MM.1S (cell line): ENCODE measurements around the gene SCRN3.
"Not testable (repeated sequence)": the region's sequence is repeated elsewhere in the genome, so short reads cannot be mapped to it uniquely, and the experiment has no call there.

Experiments
- DNase-seq: peaks from one replicate; pipeline ENCODE4 v3.0.0-alpha.2; 2015
- H2AFZ ChIP-seq: fragments of 300-600 bp; sonication (generic); 2 replicates; pipeline ENCODE4 v1.6.0; 2016; ENCODE audit warnings: antibody characterized with exemption, low read length
- H3F3A ChIP-seq: fragments of 300-600 bp; sonication (generic); 2 replicates; pipeline ENCODE4 v1.6.1; 2016; ENCODE audit warnings: mild to moderate bottlenecking, antibody characterized with exemption, low read length, moderate library complexity, mixed read lengths; ENCODE audit not compliant: insufficient read depth
- H3K27ac ChIP-seq: fragments of 300-600 bp; sonication (generic); 2 replicates; pipeline ENCODE4 v1.5.1; 2016; ENCODE audit warnings: mild to moderate bottlenecking, low read length
- H3K27me3 ChIP-seq: fragments of 300-600 bp; sonication (generic); replicated peaks from 2 replicates; pipeline ENCODE4 v1.6.0; 2016; ENCODE audit warnings: low read length; ENCODE audit not compliant: insufficient read depth
- H3K36me3 ChIP-seq: fragments of 300-600 bp; sonication (generic); replicated peaks from 2 replicates; pipeline ENCODE4 v1.6.1; 2016; ENCODE audit warnings: mild to moderate bottlenecking, low read length, mixed read lengths; ENCODE audit not compliant: insufficient read depth
- H3K4me1 ChIP-seq: fragments of 300-600 bp; sonication (generic); 2 replicates; pipeline ENCODE4 v1.6.1; 2016; ENCODE audit warnings: low read length, mixed read lengths
- H3K4me2 ChIP-seq: fragments of 300-600 bp; sonication (generic); 2 replicates; pipeline ENCODE4 v1.6.0; 2016; ENCODE audit warnings: low read depth, low read length
- H3K4me3 ChIP-seq: fragments of 300-600 bp; sonication (generic); 2 replicates; pipeline ENCODE4 v1.5.1; 2016; ENCODE audit warnings: low read length, mixed read lengths
- H3K79me2 ChIP-seq: fragments of 300-600 bp; sonication (generic); 2 replicates; pipeline ENCODE4 v1.6.1; 2016; ENCODE audit warnings: mixed run types, low read length, mixed read lengths
- H3K9ac ChIP-seq: fragments of 300-600 bp; sonication (generic); 2 replicates; pipeline ENCODE4 v1.6.1; 2016; ENCODE audit warnings: low read length, mixed read lengths
- H3K9me2 ChIP-seq: fragments of 300-600 bp; sonication (generic); replicated peaks from 2 replicates; pipeline ENCODE4 v1.6.1; 2016; ENCODE audit warnings: mild to moderate bottlenecking, low read length, mixed read lengths; ENCODE audit not compliant: insufficient read depth
- H3K9me3 ChIP-seq: fragments of 300-600 bp; sonication (generic); replicated peaks from 2 replicates; pipeline ENCODE4 v1.6.1; 2016; ENCODE audit warnings: mild to moderate bottlenecking, low read length, mixed read lengths; ENCODE audit not compliant: insufficient read depth
- H4K20me1 ChIP-seq: fragments of 300-600 bp; sonication (generic); 2 replicates; pipeline ENCODE4 v1.6.1; 2016; ENCODE audit warnings: mild to moderate bottlenecking, low read length, moderate library complexity, mixed read lengths; ENCODE audit not compliant: insufficient read depth
- EZH2 ChIP-seq: fragments of 300-600 bp; sonication (generic); optimal IDR thresholded peaks from 2 replicates; pipeline ENCODE3; 2017; ENCODE audit warnings: low read depth, mild to moderate bottlenecking, antibody characterized with exemption, low read length, mixed read lengths
- EZH2phosphoT487 ChIP-seq: fragments of 300-600 bp; sonication (generic); IDR thresholded peaks from 2 replicates; pipeline ENCODE4 v1.6.1; 2018; ENCODE audit warnings: antibody characterized with exemption, low read length
- TF ChIP-seq, protein P1 (sequence below): fragments of 300-600 bp; sonication (generic); IDR thresholded peaks from 2 replicates; pipeline ENCODE4 v1.5.1; 2016; ENCODE audit warnings: antibody characterized with exemption, low read length, mixed read lengths

SCRN3 gene

DNA sequence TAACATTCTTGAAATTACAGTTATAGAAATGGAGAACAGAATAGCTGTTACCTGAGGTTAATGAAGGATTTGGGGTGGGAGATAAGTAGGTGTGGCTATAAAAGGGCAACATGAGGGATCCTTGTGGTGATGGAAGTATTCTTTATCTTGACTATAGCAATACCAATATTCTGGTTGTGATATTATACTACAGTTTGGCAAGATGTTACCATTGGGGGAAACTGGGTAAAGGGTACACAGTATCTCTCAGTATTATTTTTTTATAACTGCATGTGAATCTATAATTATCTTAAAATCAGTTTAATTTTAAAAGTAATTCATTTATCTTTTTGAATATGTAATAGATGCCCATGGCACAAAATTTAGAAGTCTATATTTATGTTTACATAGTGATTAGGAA is 8.1 kb downstream of the SCRN3 start:
- Histone ChIP-seq H3K4me1 (no peaks in the 10 kb centered on the region), H3K79me2 (no peaks in the 10 kb centered on the region), H3K9me2 (no peaks in the 10 kb centered on the region), H3K27ac (no peak overlapping the region), H3K9me3 (no peaks in the 10 kb centered on the region), H4K20me1 (no peaks in the 10 kb centered on the region), H3F3A (no peaks in the 10 kb centered on the region), H3K4me3 (no peak overlapping the region), H2AFZ (no peak overlapping the region), H3K9ac (no peak overlapping the region), H3K4me2 (no peak overlapping the region), H3K36me3 (no peaks in the 10 kb centered on the region), H3K27me3 (no peaks in the 10 kb centered on the region)
- no peak for DNase-seq
- TF ChIP-seq EZH2phosphoT487 (no peak), EZH2 (no peak)
- TF ChIP-seq, protein P1, sequence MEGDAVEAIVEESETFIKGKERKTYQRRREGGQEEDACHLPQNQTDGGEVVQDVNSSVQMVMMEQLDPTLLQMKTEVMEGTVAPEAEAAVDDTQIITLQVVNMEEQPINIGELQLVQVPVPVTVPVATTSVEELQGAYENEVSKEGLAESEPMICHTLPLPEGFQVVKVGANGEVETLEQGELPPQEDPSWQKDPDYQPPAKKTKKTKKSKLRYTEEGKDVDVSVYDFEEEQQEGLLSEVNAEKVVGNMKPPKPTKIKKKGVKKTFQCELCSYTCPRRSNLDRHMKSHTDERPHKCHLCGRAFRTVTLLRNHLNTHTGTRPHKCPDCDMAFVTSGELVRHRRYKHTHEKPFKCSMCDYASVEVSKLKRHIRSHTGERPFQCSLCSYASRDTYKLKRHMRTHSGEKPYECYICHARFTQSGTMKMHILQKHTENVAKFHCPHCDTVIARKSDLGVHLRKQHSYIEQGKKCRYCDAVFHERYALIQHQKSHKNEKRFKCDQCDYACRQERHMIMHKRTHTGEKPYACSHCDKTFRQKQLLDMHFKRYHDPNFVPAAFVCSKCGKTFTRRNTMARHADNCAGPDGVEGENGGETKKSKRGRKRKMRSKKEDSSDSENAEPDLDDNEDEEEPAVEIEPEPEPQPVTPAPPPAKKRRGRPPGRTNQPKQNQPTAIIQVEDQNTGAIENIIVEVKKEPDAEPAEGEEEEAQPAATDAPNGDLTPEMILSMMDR = no peak

DNA sequence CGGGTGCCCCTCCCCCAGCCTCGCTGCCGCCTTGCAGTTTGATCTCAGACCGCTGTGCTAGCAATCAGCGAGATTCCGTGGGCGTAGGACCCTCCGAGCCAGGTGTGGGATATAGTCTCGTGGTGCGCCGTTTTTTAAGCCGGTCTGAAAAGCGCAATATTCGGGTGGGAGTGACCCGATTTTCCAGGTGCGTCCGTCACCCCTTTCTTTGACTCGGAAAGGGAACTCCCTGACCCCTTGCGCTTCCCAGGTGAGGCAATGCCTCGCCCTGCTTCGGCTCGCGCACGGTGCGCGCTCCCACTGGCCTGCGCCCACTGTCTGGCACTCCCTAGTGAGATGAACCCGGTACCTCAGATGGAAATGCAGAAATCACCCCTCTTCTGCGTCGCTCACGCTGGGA is 14.5 kb downstream of the SCRN3 start:
- H3K27ac ChIP-seq, H3K9ac ChIP-seq, H3K4me3 ChIP-seq, H3K9me3 ChIP-seq, H2AFZ ChIP-seq, H3K27me3 ChIP-seq, H3K36me3 ChIP-seq, H3K9me2 ChIP-seq, H4K20me1 ChIP-seq, H3K4me1 ChIP-seq, H3K4me2 ChIP-seq, H3K79me2 ChIP-seq, H3F3A ChIP-seq, DNase-seq: not testable (repeated sequence)

DNA sequence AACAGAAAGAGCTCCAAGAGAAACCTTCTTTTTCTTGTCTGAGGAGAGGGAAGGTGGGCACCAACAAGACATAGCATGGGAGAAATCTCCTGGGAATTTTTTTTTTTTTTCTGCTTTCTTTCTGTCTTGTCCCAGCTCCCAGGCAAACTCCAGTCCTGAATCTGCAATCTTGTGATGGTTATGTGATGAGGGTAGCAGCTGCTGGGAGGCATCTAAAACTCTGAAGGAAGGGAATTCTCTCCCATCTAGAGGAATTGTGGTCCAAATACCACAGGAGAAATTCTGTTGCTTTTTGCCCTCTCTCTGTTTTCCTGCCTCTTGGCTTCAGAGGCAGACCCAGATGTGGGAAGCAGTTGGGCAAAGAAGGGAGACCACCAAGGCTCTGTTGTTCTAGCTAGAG is 16.7 kb downstream of the SCRN3 start:
- Histone ChIP-seq H4K20me1 (no peaks in the 10 kb centered on the region), H3K27ac (no peak overlapping the region), H3F3A (no peaks in the 10 kb centered on the region), H3K4me3 (no peak overlapping the region), H3K9me3 (no peaks in the 10 kb centered on the region), H3K4me1 (no peaks in the 10 kb centered on the region), H3K4me2 (no peak overlapping the region), H2AFZ (no peak overlapping the region), H3K9ac (no peak overlapping the region), H3K27me3 (no peaks in the 10 kb centered on the region), H3K79me2 (no peaks in the 10 kb centered on the region), H3K36me3 (0 out of 2 replicates have a peak, but pooled peaks cover 4% of the 10 kb centered on the region), H3K9me2 (no peaks in the 10 kb centered on the region)
- DNase-seq = no peak
- TF ChIP-seq EZH2 = no peak
- TF ChIP-seq EZH2phosphoT487 = no peak
- TF ChIP-seq, protein P1 = no peak

DNA sequence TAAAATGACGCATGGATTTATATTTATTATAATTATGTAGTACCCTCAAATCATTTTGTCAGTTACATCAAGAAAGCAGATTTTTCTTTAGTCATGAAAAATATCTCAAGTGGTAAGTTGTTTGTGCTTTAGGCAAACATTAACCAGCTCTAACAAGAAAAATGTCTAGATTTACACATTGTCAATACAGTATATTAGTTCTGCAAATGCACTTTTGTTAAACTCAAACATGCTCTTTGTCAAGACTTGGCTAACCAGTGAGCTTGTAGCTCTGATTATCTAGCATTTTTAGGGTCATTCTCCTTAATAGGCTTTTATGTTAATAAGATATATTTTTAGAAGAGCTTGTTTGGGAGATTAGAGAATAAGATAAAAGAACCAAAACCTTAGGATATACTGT is 32.7 kb downstream of the SCRN3 start:
- H3K4me2 ChIP-seq = no peak overlapping the region
- no peaks in the 10 kb centered on the region for H4K20me1 ChIP-seq
- no peaks in the 10 kb centered on the region for H3K9me2 ChIP-seq
- no peak overlapping the region for H2AFZ ChIP-seq
- no peaks in the 10 kb centered on the region for H3K79me2 ChIP-seq
- H3F3A ChIP-seq = no peaks in the 10 kb centered on the region
- DNase-seq = no peak
- H3K4me1 ChIP-seq = no peaks in the 10 kb centered on the region
- no peaks in the 10 kb centered on the region for H3K9me3 ChIP-seq
- H3K36me3 ChIP-seq = no peaks in the 10 kb centered on the region
- TF ChIP-seq EZH2phosphoT487 (no peak), EZH2 (no peak)
- TF ChIP-seq, protein P1 = no peak
- H3K27ac ChIP-seq = no peak overlapping the region
- H3K4me3 ChIP-seq = no peak overlapping the region
- no peaks in the 10 kb centered on the region for H3K27me3 ChIP-seq
- H3K9ac ChIP-seq = no peak overlapping the region
